ENCODE measurements around the gene TNF.
"Not testable (repeated sequence)": the region's sequence is repeated elsewhere in the genome, so short reads cannot be mapped to it uniquely, and the experiment has no call there.

GRCh38 chr6:31590691-31591090 is 15.3 kb downstream of the TNF start:
- not testable (repeated sequence) for TF ChIP-seq CTCF (IDR thresholded peaks at IDR 0.05; ENCODE audit: insufficient read depth, low read depth, low read length); EZH2 (IDR thresholded peaks at IDR 0.05; ENCODE audit: insufficient read depth, low read length)

Data from astrocyte (in vitro differentiated cells and primary cell).